ENCODE measurements around the gene RTEL1. TPM values are rescaled to one million over a fixed set of nuclear protein-coding genes. Genes with fewer than 3 reads are reported as not detected.

RTEL1 gene
- total RNA-seq, 2 experiments from 2014 or later: 25.5 to 27.6 TPM

DNA sequence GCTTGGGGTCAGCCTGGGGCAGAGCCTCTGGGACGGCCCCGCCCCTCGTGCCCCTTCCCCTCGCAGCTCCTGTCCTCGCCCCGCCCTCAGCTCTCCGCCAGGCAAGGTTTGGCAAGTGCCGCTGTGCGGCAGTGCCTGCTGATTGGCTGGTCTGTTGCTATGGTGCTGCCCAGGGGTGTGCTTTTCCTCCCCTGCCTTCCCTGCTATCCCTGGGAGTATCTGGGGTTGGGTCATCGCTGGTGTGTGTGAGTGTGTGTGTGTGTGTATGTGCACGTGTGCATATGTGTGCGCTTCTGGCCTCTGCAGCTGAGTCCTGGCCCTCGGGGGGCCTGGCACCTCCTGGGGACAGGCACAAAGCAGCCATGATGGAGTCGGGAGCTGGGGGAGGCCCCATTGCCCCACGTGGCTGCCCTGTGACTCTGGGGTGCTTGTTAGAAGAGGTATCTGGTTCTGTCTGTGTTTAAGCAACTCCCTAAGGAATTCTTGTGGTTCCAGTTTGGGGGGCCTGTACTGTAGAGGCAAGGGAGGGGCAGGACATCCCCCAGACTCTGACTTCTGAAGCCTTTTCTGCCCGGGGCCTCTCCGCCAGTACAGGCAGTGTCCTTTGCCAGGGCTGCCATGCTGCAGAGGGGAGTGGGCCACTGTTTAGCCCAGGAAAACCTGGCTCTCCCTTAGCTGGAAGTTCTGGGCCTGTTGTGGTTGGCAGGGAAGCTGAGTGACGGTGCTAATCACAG lies 6.9 kb downstream of the RTEL1 start:
- TF ChIP-seq, protein P1, sequence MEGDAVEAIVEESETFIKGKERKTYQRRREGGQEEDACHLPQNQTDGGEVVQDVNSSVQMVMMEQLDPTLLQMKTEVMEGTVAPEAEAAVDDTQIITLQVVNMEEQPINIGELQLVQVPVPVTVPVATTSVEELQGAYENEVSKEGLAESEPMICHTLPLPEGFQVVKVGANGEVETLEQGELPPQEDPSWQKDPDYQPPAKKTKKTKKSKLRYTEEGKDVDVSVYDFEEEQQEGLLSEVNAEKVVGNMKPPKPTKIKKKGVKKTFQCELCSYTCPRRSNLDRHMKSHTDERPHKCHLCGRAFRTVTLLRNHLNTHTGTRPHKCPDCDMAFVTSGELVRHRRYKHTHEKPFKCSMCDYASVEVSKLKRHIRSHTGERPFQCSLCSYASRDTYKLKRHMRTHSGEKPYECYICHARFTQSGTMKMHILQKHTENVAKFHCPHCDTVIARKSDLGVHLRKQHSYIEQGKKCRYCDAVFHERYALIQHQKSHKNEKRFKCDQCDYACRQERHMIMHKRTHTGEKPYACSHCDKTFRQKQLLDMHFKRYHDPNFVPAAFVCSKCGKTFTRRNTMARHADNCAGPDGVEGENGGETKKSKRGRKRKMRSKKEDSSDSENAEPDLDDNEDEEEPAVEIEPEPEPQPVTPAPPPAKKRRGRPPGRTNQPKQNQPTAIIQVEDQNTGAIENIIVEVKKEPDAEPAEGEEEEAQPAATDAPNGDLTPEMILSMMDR (IDR thresholded peaks at IDR 0.05): no peak
- Mint-ChIP-seq H3K4me3 (no peak overlapping the region), H3K9me3 (no peaks in the 10 kb centered on the region), H3K36me3 (ENCODE audit: low read depth) (peaks cover 28% of the 10 kb centered on the region), H3K4me1 (ENCODE audit: low read depth) (peaks cover 8% of the 10 kb centered on the region), H3K27me3 (no peaks in the 10 kb centered on the region), H3K27ac (no peak overlapping the region)
- Histone ChIP-seq H3K4me3 (ENCODE audit: low read length) (no peak overlapping the region), H3K9me3 (ENCODE audit: control insufficient read depth in 1 of 2, insufficient read depth in 1 of 2, low read length in 2 of 2) (no peaks in the 10 kb centered on the region), H3K27me3 (ENCODE audit: control insufficient read depth in 1 of 2, insufficient read depth in 2 of 2, low read length in 2 of 2) (no peaks in the 10 kb centered on the region), H3K27ac (ENCODE audit: low read depth in 1 of 2, low read length in 2 of 2) (no peak overlapping the region), H3K36me3 (ENCODE audit: insufficient read depth, low read length) (peaks cover 38% of the 10 kb centered on the region), H3K4me1 (ENCODE audit: insufficient read depth, low read length) (no peaks in the 10 kb centered on the region)
- ATAC-seq (ENCODE audit: poor library complexity): no peak
- intact Hi-C loops (cut with DNase I, micrococcal nuclease): no loop called here
- POLR2A ChIA-PET: no interaction called here
- no peak for DNase-seq
- CTCF ChIA-PET: no interaction called here

DNA sequence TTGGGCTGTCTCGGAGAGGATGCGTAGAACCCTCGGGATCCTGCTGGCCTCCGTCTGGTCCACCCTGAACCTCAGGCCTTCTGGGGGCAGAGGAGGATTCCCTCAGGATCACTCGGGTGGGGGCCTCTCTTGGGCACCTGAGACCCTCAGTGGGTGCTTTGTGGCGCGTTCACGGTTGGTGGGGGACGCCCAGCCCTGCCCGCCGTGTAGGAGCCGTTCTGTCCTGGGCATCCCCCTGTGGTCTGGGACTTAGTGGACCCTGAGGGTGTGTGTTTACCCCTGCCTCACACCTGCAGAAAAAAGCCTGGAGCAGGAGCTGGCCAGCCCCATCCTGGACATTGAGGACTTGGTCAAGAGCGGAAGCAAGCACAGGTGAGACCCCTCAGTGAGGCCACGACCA lies 7.6 kb downstream of the RTEL1 start:
- ChIA-PET POLR2A (no interaction called here), CTCF (no interaction called here)
- H3K9me3 ChIP-seq (ENCODE audit: control insufficient read depth in 1 of 2, insufficient read depth in 1 of 2, low read length in 2 of 2): no peaks in the 10 kb centered on the region
- H3K4me3 ChIP-seq (ENCODE audit: low read length): no peak overlapping the region
- H3K27me3 Mint-ChIP-seq: no peaks in the 10 kb centered on the region
- H3K4me1 ChIP-seq (ENCODE audit: insufficient read depth, low read length): no peaks in the 10 kb centered on the region
- DNase-seq: no peak
- ATAC-seq (ENCODE audit: poor library complexity): no peak
- H3K27ac Mint-ChIP-seq: no peak overlapping the region
- H3K9me3 Mint-ChIP-seq: no peaks in the 10 kb centered on the region
- H3K27ac ChIP-seq (ENCODE audit: low read depth in 1 of 2, low read length in 2 of 2): no peak overlapping the region
- no peak overlapping the region for H3K4me3 Mint-ChIP-seq
- H3K36me3 Mint-ChIP-seq (ENCODE audit: low read depth): peaks cover 24% of the 10 kb centered on the region
- peaks cover 1% of the 10 kb centered on the region for H3K4me1 Mint-ChIP-seq (ENCODE audit: low read depth)
- intact Hi-C loops (cut with DNase I, micrococcal nuclease): no loop called here
- no peaks in the 10 kb centered on the region for H3K27me3 ChIP-seq (ENCODE audit: control insufficient read depth in 1 of 2, insufficient read depth in 2 of 2, low read length in 2 of 2)
- TF ChIP-seq, protein P1 (IDR thresholded peaks at IDR 0.05): no peak
- H3K36me3 ChIP-seq (ENCODE audit: insufficient read depth, low read length): peaks cover 38% of the 10 kb centered on the region

DNA sequence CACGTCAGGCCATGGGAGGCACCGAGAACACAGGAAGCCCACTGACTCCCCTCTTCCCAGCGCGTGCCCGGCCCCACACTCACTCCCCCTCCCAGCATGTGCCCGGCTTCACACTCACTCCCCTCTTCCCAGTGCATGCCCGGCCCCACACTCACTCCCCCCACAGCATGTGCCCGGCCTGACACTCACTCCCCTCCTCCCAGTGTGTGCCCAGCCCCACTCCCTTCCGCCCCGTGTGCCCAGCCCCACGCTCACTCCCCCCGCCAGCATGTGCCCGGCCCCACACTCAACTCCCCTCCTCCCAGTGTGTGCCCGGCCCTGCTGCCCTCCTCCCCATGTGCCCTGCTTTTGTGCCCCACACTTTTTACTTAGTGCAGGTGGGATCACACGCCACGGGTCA lies 9.7 kb downstream of the RTEL1 start:
- ChIA-PET CTCF (no interaction called here), POLR2A (no interaction called here)
- no peak overlapping the region for H3K4me3 Mint-ChIP-seq
- no peak overlapping the region for H3K27ac Mint-ChIP-seq
- Histone ChIP-seq H3K4me1 (ENCODE audit: insufficient read depth, low read length) (no peaks in the 10 kb centered on the region), H3K4me3 (ENCODE audit: low read length) (no peak overlapping the region), H3K9me3 (ENCODE audit: control insufficient read depth in 1 of 2, insufficient read depth in 1 of 2, low read length in 2 of 2) (no peaks in the 10 kb centered on the region), H3K36me3 (ENCODE audit: insufficient read depth, low read length) (peaks cover 28% of the 10 kb centered on the region), H3K27ac (ENCODE audit: low read depth in 1 of 2, low read length in 2 of 2) (no peak overlapping the region), H3K27me3 (ENCODE audit: control insufficient read depth in 1 of 2, insufficient read depth in 2 of 2, low read length in 2 of 2) (no peaks in the 10 kb centered on the region)
- H3K9me3 Mint-ChIP-seq: no peaks in the 10 kb centered on the region
- DNase-seq: no peak
- intact Hi-C loops (cut with DNase I, micrococcal nuclease): no loop called here
- peaks cover 24% of the 10 kb centered on the region for H3K36me3 Mint-ChIP-seq (ENCODE audit: low read depth)
- no peak for ATAC-seq (ENCODE audit: poor library complexity)
- H3K27me3 Mint-ChIP-seq: no peaks in the 10 kb centered on the region
- H3K4me1 Mint-ChIP-seq (ENCODE audit: low read depth): no peaks in the 10 kb centered on the region
- TF ChIP-seq, protein P1 (IDR thresholded peaks at IDR 0.05): no peak

Measured in CD4-positive, alpha-beta T cell (primary cell).